ENCODE results near the gene FBXO44. TPM values are rescaled to one million over a fixed set of nuclear protein-coding genes. Genes with fewer than 3 reads are reported as not detected.

Gene FBXO44
- total RNA-seq, 1 donor from 2014 or later: 19.0 TPM

- DNase-seq (ENCODE audit: missing footprints) (peak; percentile 65), ATAC-seq (no peak)
- intact Hi-C loops (cut with DNase I): no loop called here
These were observed 46.2 kb downstream of the FBXO44 start for GRCh38 chr1:11700601-11701467.

GRCh38 chr1:11701551-11701961 lies 46.9 kb downstream of the FBXO44 start:
- intact Hi-C loops (cut with DNase I): no loop called here
- no peak for ATAC-seq
- DNase-seq (ENCODE audit: missing footprints): peak; percentile 43

- intact Hi-C loops (cut with DNase I): no loop called here
- DNase-seq (ENCODE audit: missing footprints): peak; percentile 43
- ATAC-seq: no peak
These were observed 47.5 kb downstream of the FBXO44 start for GRCh38 chr1:11701981-11702803.

- DNase-seq (ENCODE audit: missing footprints) (peak; percentile 16), ATAC-seq (no peak)
- intact Hi-C loops (cut with DNase I): no loop called here
These were observed 48.9 kb downstream of the FBXO44 start for GRCh38 chr1:11703357-11704193.

- intact Hi-C loops (cut with DNase I): no loop called here
- DNase-seq (ENCODE audit: missing footprints): peak; percentile 9
- no peak for ATAC-seq
These were observed 49.5 kb downstream of the FBXO44 start for GRCh38 chr1:11704194-11704529.

GRCh38 chr1:11704691-11705475 lies 50.2 kb downstream of the FBXO44 start:
- ATAC-seq: no peak
- peak; percentile 22 for DNase-seq (ENCODE audit: missing footprints)
- intact Hi-C loops (cut with DNase I): no loop called here

- ATAC-seq (no peak), DNase-seq (ENCODE audit: missing footprints) (no peak)
- intact Hi-C loops (cut with DNase I): no loop called here
These were observed 50.9 kb downstream of the FBXO44 start for GRCh38 chr1:11705596-11705995.

GRCh38 chr1:11706292-11706691 lies 51.6 kb downstream of the FBXO44 start:
- ATAC-seq (no peak), DNase-seq (ENCODE audit: missing footprints) (no peak)
- intact Hi-C loops (cut with DNase I): no loop called here

- intact Hi-C loops (cut with DNase I): no loop called here
- DNase-seq (ENCODE audit: missing footprints) (peak; percentile 75), ATAC-seq (peak; percentile 87)
These were observed 53.1 kb downstream of the FBXO44 start for GRCh38 chr1:11707621-11708276.

- intact Hi-C loops (cut with DNase I): no loop called here
- no peak for ATAC-seq
- DNase-seq (ENCODE audit: missing footprints): peak; percentile 43
These were observed 54.1 kb downstream of the FBXO44 start for GRCh38 chr1:11708554-11709350.

- DNase-seq (ENCODE audit: missing footprints): peak; percentile 9
- no peak for ATAC-seq
- intact Hi-C loops (cut with DNase I): no loop called here
These were observed 56.8 kb downstream of the FBXO44 start for GRCh38 chr1:11711490-11711889.

- intact Hi-C loops (cut with DNase I): no loop called here
- DNase-seq (ENCODE audit: missing footprints) (peak; percentile 15), ATAC-seq (no peak)
These were observed 57.6 kb downstream of the FBXO44 start for GRCh38 chr1:11712285-11712684.

Other genes starting within 250 kb of the FBXO44 start
- gene DISP3, start 175.7 kb upstream of the FBXO44 start, total RNA-seq: 0.08 TPM
- 4.2 TPM for gene FBXO2, start 448 bp upstream of the FBXO44 start, total RNA-seq
- gene FBXO6, start 9.3 kb downstream of the FBXO44 start, total RNA-seq: 11.8 TPM
- gene MAD2L2, start 26.3 kb downstream of the FBXO44 start, total RNA-seq: 20.1 TPM
- 0.03 TPM for gene DRAXIN, start 36.8 kb downstream of the FBXO44 start, total RNA-seq
- 18.3 TPM for gene AGTRAP, start 81.3 kb downstream of the FBXO44 start, total RNA-seq
- 5.0 TPM for gene C1orf167, start 107.3 kb downstream of the FBXO44 start, total RNA-seq
- 34.1 TPM for gene MTHFR, start 151.1 kb downstream of the FBXO44 start, total RNA-seq
- gene CLCN6, start 151.3 kb downstream of the FBXO44 start, total RNA-seq: 15.7 TPM
- 8.2 TPM for gene NPPA, start 192.9 kb downstream of the FBXO44 start, total RNA-seq
- gene NPPB, start 204.1 kb downstream of the FBXO44 start, total RNA-seq: 5.1 TPM